T-helper 2 cell treated with Interferon-gamma antibody and Interleukin-4, amounts not matched to agents 5 μg/mL and 100 μg/mL, for 36 hours (primary cell): ENCODE results near the gene RTN3.

Experiments
- DNase-seq: peaks from one replicate; pipeline ENCODE4 v3.0.0; 2021; ENCODE audit warnings: low spot score
- H3K27ac Mint-ChIP-seq: one replicate; pipeline ENCODE4 v1.8.0; 2021; ENCODE audit warnings: mild to moderate bottlenecking, mixed read lengths
- H3K27me3 Mint-ChIP-seq: one replicate; pipeline ENCODE4 v1.8.0; 2021; ENCODE audit warnings: low read depth, mixed read lengths
- H3K36me3 Mint-ChIP-seq: one replicate; pipeline ENCODE4 v1.8.0; 2021; ENCODE audit warnings: low read depth, mixed read lengths
- H3K4me1 Mint-ChIP-seq: one replicate; pipeline ENCODE4 v1.8.0; 2021; ENCODE audit warnings: low read depth, mixed read lengths
- H3K4me3 Mint-ChIP-seq: one replicate; pipeline ENCODE4 v1.8.0; 2022; ENCODE audit warnings: mild to moderate bottlenecking, moderate library complexity, mixed read lengths
- H3K9me3 Mint-ChIP-seq: one replicate; pipeline ENCODE4 v1.8.0; 2021; ENCODE audit warnings: mixed read lengths

RTN3 gene

GRCh38 chr11:63782749-63783148 is 101.4 kb downstream of the RTN3 start:
- Mint-ChIP-seq H3K4me3 (no peak overlapping the region), H3K27ac (no peak overlapping the region), H3K27me3 (peaks cover 20% of the 10 kb centered on the region), H3K36me3 (no peaks in the 10 kb centered on the region), H3K9me3 (no peaks in the 10 kb centered on the region), H3K4me1 (peaks cover 3% of the 10 kb centered on the region)
- DNase-seq = no peak

- no peak overlapping the region for H3K4me3 Mint-ChIP-seq
- no peaks in the 10 kb centered on the region for H3K36me3 Mint-ChIP-seq
- H3K27ac Mint-ChIP-seq = no peak overlapping the region
- H3K27me3 Mint-ChIP-seq = peaks cover 16% of the 10 kb centered on the region
- H3K4me1 Mint-ChIP-seq = peaks cover 3% of the 10 kb centered on the region
- H3K9me3 Mint-ChIP-seq = no peaks in the 10 kb centered on the region
- no peak for DNase-seq
These were observed 102.8 kb downstream of the RTN3 start for GRCh38 chr11:63783925-63784592.

- no peak overlapping the region for H3K4me3 Mint-ChIP-seq
- H3K4me1 Mint-ChIP-seq = peaks cover 3% of the 10 kb centered on the region
- H3K27me3 Mint-ChIP-seq = peaks cover 11% of the 10 kb centered on the region
- DNase-seq = no peak
- no peaks in the 10 kb centered on the region for H3K9me3 Mint-ChIP-seq
- H3K36me3 Mint-ChIP-seq = no peaks in the 10 kb centered on the region
- no peak overlapping the region for H3K27ac Mint-ChIP-seq
These were observed 104.5 kb downstream of the RTN3 start for GRCh38 chr11:63785823-63786222.

GRCh38 chr11:63791495-63792167 is 110.3 kb downstream of the RTN3 start:
- H3K27ac Mint-ChIP-seq = no peak overlapping the region
- H3K36me3 Mint-ChIP-seq = no peaks in the 10 kb centered on the region

DNA sequence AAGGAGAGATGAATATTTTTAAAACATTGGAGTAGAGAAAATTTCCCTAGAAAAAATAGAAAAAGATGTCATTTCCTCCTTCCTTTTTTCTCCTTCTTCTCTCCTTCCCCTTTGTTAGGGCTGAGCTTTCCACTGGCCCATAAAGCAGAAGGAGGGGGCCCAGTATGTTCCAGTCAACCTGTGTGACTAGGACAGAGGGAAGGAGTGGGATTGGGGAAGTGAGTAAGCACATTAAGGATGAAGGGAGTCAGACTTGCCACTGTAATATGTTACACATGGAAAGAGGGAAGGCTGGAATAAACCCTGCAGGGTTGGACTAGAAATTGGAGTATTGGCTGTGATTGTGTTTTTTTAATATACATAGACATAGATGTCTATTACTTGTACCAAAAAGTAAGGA is 111.9 kb downstream of the RTN3 start:
- Mint-ChIP-seq H3K4me3 (no peak overlapping the region), H3K9me3 (peaks cover 15% of the 10 kb centered on the region), H3K27me3 (no peaks in the 10 kb centered on the region), H3K4me1 (no peaks in the 10 kb centered on the region), H3K36me3 (no peaks in the 10 kb centered on the region), H3K27ac (no peak overlapping the region)
- DNase-seq = no peak

More at GRCh38 chr11:63791495-63792167, 110.3 kb downstream of the RTN3 start:
- Mint-ChIP-seq H3K4me1 (no peaks in the 10 kb centered on the region), H3K27me3 (no peaks in the 10 kb centered on the region), H3K4me3 (no peak overlapping the region), H3K9me3 (peaks cover 15% of the 10 kb centered on the region)
- DNase-seq = no peak

GRCh38 chr11:63795066-63795465 is 113.8 kb downstream of the RTN3 start:
- Mint-ChIP-seq H3K27me3 (no peaks in the 10 kb centered on the region), H3K4me1 (no peaks in the 10 kb centered on the region), H3K4me3 (no peak overlapping the region), H3K36me3 (no peaks in the 10 kb centered on the region), H3K9me3 (peaks cover 15% of the 10 kb centered on the region), H3K27ac (no peak overlapping the region)
- no peak for DNase-seq

GRCh38 chr11:63800921-63801320 is 119.6 kb downstream of the RTN3 start:
- Mint-ChIP-seq H3K9me3 (no peaks in the 10 kb centered on the region), H3K27me3 (peaks cover 2% of the 10 kb centered on the region), H3K4me3 (no peak overlapping the region), H3K36me3 (no peaks in the 10 kb centered on the region), H3K4me1 (no peaks in the 10 kb centered on the region), H3K27ac (no peak overlapping the region)
- no peak for DNase-seq

GRCh38 chr11:63802637-63803414 is 121.5 kb downstream of the RTN3 start:
- Mint-ChIP-seq H3K27ac (no peak overlapping the region), H3K27me3 (peaks cover 2% of the 10 kb centered on the region), H3K4me3 (no peak overlapping the region), H3K4me1 (no peaks in the 10 kb centered on the region), H3K9me3 (no peaks in the 10 kb centered on the region), H3K36me3 (no peaks in the 10 kb centered on the region)
- DNase-seq = no peak

DNA sequence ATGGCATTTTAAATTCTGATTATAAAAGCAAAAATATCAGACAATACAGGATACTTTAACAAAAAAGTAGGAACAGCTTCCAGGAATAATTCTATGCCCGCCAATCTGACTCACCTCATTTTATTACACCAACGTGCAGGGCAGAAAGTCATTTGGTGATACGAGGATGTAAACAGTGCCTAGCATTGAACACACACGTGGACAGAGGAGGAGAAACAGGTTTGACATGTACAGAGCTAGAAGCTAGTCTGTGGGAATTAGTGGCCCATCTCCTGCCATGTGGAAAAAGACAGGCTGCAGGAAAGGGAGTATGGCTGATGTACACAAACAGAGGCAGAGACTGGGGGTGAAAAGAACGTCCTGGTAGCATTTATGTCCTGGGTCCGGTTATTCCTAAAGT is 123.0 kb downstream of the RTN3 start:
- Mint-ChIP-seq H3K9me3 (no peaks in the 10 kb centered on the region), H3K4me1 (no peaks in the 10 kb centered on the region), H3K4me3 (no peak overlapping the region), H3K36me3 (no peaks in the 10 kb centered on the region), H3K27ac (no peak overlapping the region), H3K27me3 (peaks cover 2% of the 10 kb centered on the region)
- DNase-seq = no peak

- DNase-seq = no peak
- Mint-ChIP-seq H3K27ac (no peak overlapping the region), H3K36me3 (no peaks in the 10 kb centered on the region), H3K9me3 (no peaks in the 10 kb centered on the region), H3K4me3 (no peak overlapping the region), H3K4me1 (peaks cover 1% of the 10 kb centered on the region), H3K27me3 (no peaks in the 10 kb centered on the region)
These were observed 124.6 kb downstream of the RTN3 start for GRCh38 chr11:63805844-63806415.
